AG04449 (cell line): ENCODE data around the gene SLIT3.

Source experiments
- CTCF ChIA-PET: fragments of 350-600 bp; formaldehyde crosslinking; extraction: SDS; loops from one replicate; lab custom pipeline; 2021; ENCODE audit warnings: antibody characterized with exemption; lab: Yijun Ruan, JAX
- POLR2A ChIA-PET: fragments of 400-600, 350-600 bp; formaldehyde crosslinking; extraction: SDS; loops from one replicate; lab custom pipeline; 2020; ENCODE audit warnings: antibody characterized with exemption, inconsistent platforms; lab: Yijun Ruan, JAX
- DNase-seq: peaks from one replicate; pipeline ENCODE4 v3.0.0-alpha.2; 2010; ENCODE audit warnings: low read depth, low spot score
- H3K4me3 ChIP-seq: 2 replicates; pipeline ENCODE4 v1.5.1; 2011; ENCODE audit warnings: low read depth, mild to moderate bottlenecking, control low read depth, low read length
- CTCF ChIP-seq: IDR thresholded peaks from one replicate; pipeline ENCODE4 v1.5.1; 2011; ENCODE audit warnings: mild to moderate bottlenecking, moderate library complexity, low read length, control low read depth, inconsistent platforms; ENCODE audit not compliant: insufficient read depth; ENCODE audit errors: missing control alignments

SLIT3 gene

GRCh38 chr5:169037466-169037865 lies 263.5 kb downstream of the SLIT3 start:
- ChIA-PET CTCF (no interaction called here), POLR2A (no interaction called here)
- TF ChIP-seq CTCF: no peak
- no peak for DNase-seq
- H3K4me3 ChIP-seq: no peak overlapping the region

GRCh38 chr5:169036079-169036805 lies 264.7 kb downstream of the SLIT3 start:
- no peak for DNase-seq
- H3K4me3 ChIP-seq: no peak overlapping the region
- ChIA-PET CTCF (no interaction called here), POLR2A (no interaction called here)
- TF ChIP-seq CTCF: no peak

- H3K4me3 ChIP-seq: no peak overlapping the region
- DNase-seq: no peak
- ChIA-PET POLR2A (no interaction called here), CTCF (no interaction called here)
- no peak for TF ChIP-seq CTCF
Observed at GRCh38 chr5:169029661-169030274, 271.2 kb downstream of the SLIT3 start.

- CTCF ChIA-PET: no interaction called here
- no peak for DNase-seq
- H3K4me3 ChIP-seq: no peak overlapping the region
- no peak for TF ChIP-seq CTCF
- POLR2A ChIA-PET: no interaction called here
Observed at GRCh38 chr5:169029037-169029436, 271.9 kb downstream of the SLIT3 start.

GRCh38 chr5:169027501-169028061 lies 273.4 kb downstream of the SLIT3 start:
- H3K4me3 ChIP-seq: no peak overlapping the region
- ChIA-PET POLR2A (no interaction called here), CTCF (no interaction called here)
- TF ChIP-seq CTCF: no peak
- no peak for DNase-seq

GRCh38 chr5:169025491-169025890 lies 275.4 kb downstream of the SLIT3 start:
- no peak for DNase-seq
- H3K4me3 ChIP-seq: no peak overlapping the region
- ChIA-PET CTCF (no interaction called here), POLR2A (no interaction called here)
- TF ChIP-seq CTCF: no peak
